Measurements from ENCODE around the gene GALT.
A peak's percentile ranks its signal among the peaks of the same experiment; 100 is the strongest.

DNA sequence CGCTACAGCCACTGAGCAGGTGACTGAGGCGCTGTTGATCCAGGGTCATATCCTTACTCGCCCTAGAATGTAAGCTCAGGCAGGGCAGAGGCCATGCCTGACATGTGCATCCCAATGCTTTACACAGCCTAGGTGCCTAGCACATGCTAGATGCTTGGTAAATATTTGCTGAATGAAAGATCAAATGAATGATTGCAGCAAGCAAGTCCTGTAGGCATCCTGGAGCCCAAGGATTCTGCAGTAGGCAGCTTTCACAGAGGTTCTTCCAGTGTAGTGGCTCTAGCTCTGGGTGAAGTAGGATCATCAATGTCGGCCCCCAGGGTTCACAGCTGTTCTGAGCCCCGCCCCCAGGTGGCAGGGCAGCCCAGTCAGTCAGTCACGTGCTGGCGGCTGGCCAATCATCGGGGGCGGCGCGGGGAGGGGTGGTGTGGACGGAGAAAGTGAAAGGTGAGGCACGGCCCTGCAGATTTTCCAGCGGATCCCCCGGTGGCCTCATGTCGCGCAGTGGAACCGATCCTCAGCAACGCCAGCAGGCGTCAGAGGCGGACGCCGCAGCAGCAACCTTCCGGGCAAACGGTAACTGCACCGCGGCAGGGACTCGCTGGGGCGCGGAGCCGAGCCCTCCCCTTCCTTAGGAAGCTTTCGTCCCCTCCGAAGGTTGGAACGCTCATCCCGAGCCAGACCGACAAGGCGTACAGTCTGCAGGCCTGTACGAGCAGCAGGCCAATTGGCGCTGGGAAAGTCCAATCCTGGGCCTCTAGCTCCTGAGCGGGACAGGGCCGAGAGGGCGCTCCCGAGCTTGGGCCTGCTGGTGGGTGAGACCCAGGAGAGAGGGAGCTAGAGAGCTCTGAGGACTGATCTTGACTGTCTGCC lies at the start of gene GALT:
- TF ChIP-seq, protein P1, sequence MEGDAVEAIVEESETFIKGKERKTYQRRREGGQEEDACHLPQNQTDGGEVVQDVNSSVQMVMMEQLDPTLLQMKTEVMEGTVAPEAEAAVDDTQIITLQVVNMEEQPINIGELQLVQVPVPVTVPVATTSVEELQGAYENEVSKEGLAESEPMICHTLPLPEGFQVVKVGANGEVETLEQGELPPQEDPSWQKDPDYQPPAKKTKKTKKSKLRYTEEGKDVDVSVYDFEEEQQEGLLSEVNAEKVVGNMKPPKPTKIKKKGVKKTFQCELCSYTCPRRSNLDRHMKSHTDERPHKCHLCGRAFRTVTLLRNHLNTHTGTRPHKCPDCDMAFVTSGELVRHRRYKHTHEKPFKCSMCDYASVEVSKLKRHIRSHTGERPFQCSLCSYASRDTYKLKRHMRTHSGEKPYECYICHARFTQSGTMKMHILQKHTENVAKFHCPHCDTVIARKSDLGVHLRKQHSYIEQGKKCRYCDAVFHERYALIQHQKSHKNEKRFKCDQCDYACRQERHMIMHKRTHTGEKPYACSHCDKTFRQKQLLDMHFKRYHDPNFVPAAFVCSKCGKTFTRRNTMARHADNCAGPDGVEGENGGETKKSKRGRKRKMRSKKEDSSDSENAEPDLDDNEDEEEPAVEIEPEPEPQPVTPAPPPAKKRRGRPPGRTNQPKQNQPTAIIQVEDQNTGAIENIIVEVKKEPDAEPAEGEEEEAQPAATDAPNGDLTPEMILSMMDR (IDR thresholded peaks at IDR 0.05; ENCODE audit: borderline replicate concordance, extremely low read depth, low read length, poor library complexity, severe bottlenecking): peak; percentile 56
- no peak for TF ChIP-seq EZH2 (IDR thresholded peaks at IDR 0.05; ENCODE audit: borderline replicate concordance, low read depth, low read length, severe bottlenecking)

All from DND-41 (cell line).